ENCODE data around the gene SPPL2A.

SPPL2A gene

DNA sequence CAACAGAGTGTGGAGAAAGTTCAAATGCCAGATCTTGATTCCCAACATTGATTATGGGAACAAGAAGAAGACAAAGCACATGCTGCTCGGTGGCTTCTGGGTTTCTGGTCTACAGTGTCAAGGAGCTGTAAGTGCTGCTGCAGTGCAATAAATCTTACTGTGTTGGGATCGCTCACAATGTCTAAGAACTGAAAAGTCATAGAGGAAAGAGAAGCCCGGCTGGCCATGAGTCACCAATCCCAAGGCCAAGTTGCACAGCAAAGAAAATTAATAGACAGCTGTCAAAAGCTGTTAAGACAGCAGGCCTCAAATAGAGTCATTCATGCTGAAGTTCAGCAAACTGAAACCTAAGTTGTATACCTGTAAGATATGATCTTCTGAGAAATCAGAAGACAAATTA, 33.2 kb upstream of the SPPL2A start:
- no peak overlapping the region for H3K4me2 ChIP-seq (ENCODE audit: insufficient read depth, low read length)
- no peaks in the 10 kb centered on the region for H3K79me2 ChIP-seq (ENCODE audit: insufficient read depth, low read length)
- H3K9ac ChIP-seq (ENCODE audit: low read depth, low read length): no peak overlapping the region
- H3K27ac ChIP-seq (ENCODE audit: low read length): no peak overlapping the region
- no peaks in the 10 kb centered on the region for H3K36me3 ChIP-seq (ENCODE audit: insufficient read depth, low read length)
- no peaks in the 10 kb centered on the region for H4K20me1 ChIP-seq (ENCODE audit: insufficient read depth, low read length)
- H3K4me1 ChIP-seq (ENCODE audit: insufficient read depth, low read length): no peaks in the 10 kb centered on the region
- ATAC-seq (ENCODE audit: insufficient read depth, low read depth) (no peak), DNase-seq (no peak)
- H3K27me3 ChIP-seq (ENCODE audit: insufficient read depth, low read length, poor library complexity): no peaks in the 10 kb centered on the region
- no peak overlapping the region for H2AFZ ChIP-seq (ENCODE audit: low read depth, low read length)
- no peak overlapping the region for H3K4me3 ChIP-seq (ENCODE audit: low read depth in 1 of 2, low read length in 2 of 2)
- H3K9me3 ChIP-seq (ENCODE audit: insufficient read depth, low read length, severe bottlenecking): no peaks in the 10 kb centered on the region
- TF ChIP-seq, protein P1, sequence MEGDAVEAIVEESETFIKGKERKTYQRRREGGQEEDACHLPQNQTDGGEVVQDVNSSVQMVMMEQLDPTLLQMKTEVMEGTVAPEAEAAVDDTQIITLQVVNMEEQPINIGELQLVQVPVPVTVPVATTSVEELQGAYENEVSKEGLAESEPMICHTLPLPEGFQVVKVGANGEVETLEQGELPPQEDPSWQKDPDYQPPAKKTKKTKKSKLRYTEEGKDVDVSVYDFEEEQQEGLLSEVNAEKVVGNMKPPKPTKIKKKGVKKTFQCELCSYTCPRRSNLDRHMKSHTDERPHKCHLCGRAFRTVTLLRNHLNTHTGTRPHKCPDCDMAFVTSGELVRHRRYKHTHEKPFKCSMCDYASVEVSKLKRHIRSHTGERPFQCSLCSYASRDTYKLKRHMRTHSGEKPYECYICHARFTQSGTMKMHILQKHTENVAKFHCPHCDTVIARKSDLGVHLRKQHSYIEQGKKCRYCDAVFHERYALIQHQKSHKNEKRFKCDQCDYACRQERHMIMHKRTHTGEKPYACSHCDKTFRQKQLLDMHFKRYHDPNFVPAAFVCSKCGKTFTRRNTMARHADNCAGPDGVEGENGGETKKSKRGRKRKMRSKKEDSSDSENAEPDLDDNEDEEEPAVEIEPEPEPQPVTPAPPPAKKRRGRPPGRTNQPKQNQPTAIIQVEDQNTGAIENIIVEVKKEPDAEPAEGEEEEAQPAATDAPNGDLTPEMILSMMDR (IDR thresholded peaks at IDR 0.05; ENCODE audit: borderline replicate concordance, extremely low read depth, low read length, poor library complexity, severe bottlenecking): no peak
- TF ChIP-seq EZH2 (IDR thresholded peaks at IDR 0.05; ENCODE audit: borderline replicate concordance, low read depth, low read length, severe bottlenecking): no peak

DNA sequence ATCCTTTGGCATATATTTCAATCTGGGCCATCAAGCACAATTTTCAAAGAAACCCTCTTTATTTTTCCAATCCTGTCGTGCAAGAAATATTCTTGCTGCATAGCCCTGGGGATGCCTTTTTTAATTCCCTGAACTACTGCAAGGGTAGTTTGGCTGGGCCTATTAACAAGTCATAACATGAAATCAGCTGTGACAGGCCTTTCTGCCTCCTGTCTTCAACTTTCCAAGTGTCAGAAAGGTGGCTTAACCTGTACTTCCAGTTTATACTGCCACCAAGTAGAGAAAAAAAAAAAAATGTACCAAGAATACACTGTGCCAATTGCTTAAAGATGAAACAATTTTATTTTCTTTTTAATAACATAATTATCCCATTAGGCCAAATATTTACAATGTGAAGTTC, 32.4 kb upstream of the SPPL2A start:
- no peak for ATAC-seq (ENCODE audit: insufficient read depth, low read depth)
- H2AFZ ChIP-seq (ENCODE audit: low read depth, low read length): no peak overlapping the region
- H3K27me3 ChIP-seq (ENCODE audit: insufficient read depth, low read length, poor library complexity): no peaks in the 10 kb centered on the region

DNA sequence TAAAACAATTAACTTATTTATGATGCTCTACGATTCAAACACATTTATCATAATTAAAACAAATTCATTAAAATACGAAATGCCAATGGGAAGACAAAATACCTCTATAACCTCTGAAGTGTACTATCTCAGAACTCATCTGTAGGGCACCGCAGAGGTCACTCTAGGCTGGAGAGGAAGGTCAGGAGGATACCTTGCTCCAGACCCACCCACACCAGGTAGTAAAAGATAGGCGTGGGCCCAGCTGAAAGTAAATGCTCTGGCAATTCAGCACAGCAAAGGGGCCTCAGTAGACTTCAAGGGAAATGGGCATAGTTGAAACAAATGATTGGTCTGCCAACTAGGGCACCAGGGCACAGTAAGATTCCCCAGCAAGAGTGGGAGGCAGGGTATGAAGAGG, 26.0 kb upstream of the SPPL2A start:
- no peak for TF ChIP-seq EZH2 (IDR thresholded peaks at IDR 0.05; ENCODE audit: borderline replicate concordance, low read depth, low read length, severe bottlenecking)
- no peak overlapping the region for H3K4me2 ChIP-seq (ENCODE audit: insufficient read depth, low read length)
- no peak overlapping the region for H2AFZ ChIP-seq (ENCODE audit: low read depth, low read length)
- H3K27ac ChIP-seq (ENCODE audit: low read length): no peak overlapping the region
- no peaks in the 10 kb centered on the region for H3K4me1 ChIP-seq (ENCODE audit: insufficient read depth, low read length)
- no peak for DNase-seq
- no peaks in the 10 kb centered on the region for H3K36me3 ChIP-seq (ENCODE audit: insufficient read depth, low read length)
- no peaks in the 10 kb centered on the region for H4K20me1 ChIP-seq (ENCODE audit: insufficient read depth, low read length)
- H3K79me2 ChIP-seq (ENCODE audit: insufficient read depth, low read length): no peaks in the 10 kb centered on the region
- no peak overlapping the region for H3K4me3 ChIP-seq (ENCODE audit: low read depth in 1 of 2, low read length in 2 of 2)
- H3K9ac ChIP-seq (ENCODE audit: low read depth, low read length): no peak overlapping the region
- no peaks in the 10 kb centered on the region for H3K9me3 ChIP-seq (ENCODE audit: insufficient read depth, low read length, severe bottlenecking)
- no peaks in the 10 kb centered on the region for H3K27me3 ChIP-seq (ENCODE audit: insufficient read depth, low read length, poor library complexity)
- no peak for ATAC-seq (ENCODE audit: insufficient read depth, low read depth)

More for the DNA sequence above, 32.4 kb upstream of the SPPL2A start:
- Histone ChIP-seq H3K4me1 (ENCODE audit: insufficient read depth, low read length) (no peaks in the 10 kb centered on the region), H3K79me2 (ENCODE audit: insufficient read depth, low read length) (no peaks in the 10 kb centered on the region), H3K4me3 (ENCODE audit: low read depth in 1 of 2, low read length in 2 of 2) (no peak overlapping the region), H3K9ac (ENCODE audit: low read depth, low read length) (no peak overlapping the region), H3K27ac (ENCODE audit: low read length) (no peak overlapping the region), H3K36me3 (ENCODE audit: insufficient read depth, low read length) (no peaks in the 10 kb centered on the region), H3K4me2 (ENCODE audit: insufficient read depth, low read length) (no peak overlapping the region), H3K9me3 (ENCODE audit: insufficient read depth, low read length, severe bottlenecking) (no peaks in the 10 kb centered on the region), H4K20me1 (ENCODE audit: insufficient read depth, low read length) (no peaks in the 10 kb centered on the region)
- TF ChIP-seq, protein P1 (IDR thresholded peaks at IDR 0.05; ENCODE audit: borderline replicate concordance, extremely low read depth, low read length, poor library complexity, severe bottlenecking): no peak
- no peak for TF ChIP-seq EZH2 (IDR thresholded peaks at IDR 0.05; ENCODE audit: borderline replicate concordance, low read depth, low read length, severe bottlenecking)
- DNase-seq: no peak

GRCh38 chr15:50790778-50791453, 25.4 kb upstream of the SPPL2A start:
- DNase-seq (no peak), ATAC-seq (ENCODE audit: insufficient read depth, low read depth) (no peak)
- Histone ChIP-seq H3K27ac (ENCODE audit: low read length) (no peak overlapping the region), H3K27me3 (ENCODE audit: insufficient read depth, low read length, poor library complexity) (no peaks in the 10 kb centered on the region), H3K4me2 (ENCODE audit: insufficient read depth, low read length) (no peak overlapping the region), H3K36me3 (ENCODE audit: insufficient read depth, low read length) (no peaks in the 10 kb centered on the region), H3K4me3 (ENCODE audit: low read depth in 1 of 2, low read length in 2 of 2) (no peak overlapping the region), H3K4me1 (ENCODE audit: insufficient read depth, low read length) (no peaks in the 10 kb centered on the region), H3K9me3 (ENCODE audit: insufficient read depth, low read length, severe bottlenecking) (no peaks in the 10 kb centered on the region), H4K20me1 (ENCODE audit: insufficient read depth, low read length) (no peaks in the 10 kb centered on the region), H3K79me2 (ENCODE audit: insufficient read depth, low read length) (no peaks in the 10 kb centered on the region), H2AFZ (ENCODE audit: low read depth, low read length) (no peak overlapping the region), H3K9ac (ENCODE audit: low read depth, low read length) (no peak overlapping the region)
- TF ChIP-seq EZH2 (IDR thresholded peaks at IDR 0.05; ENCODE audit: borderline replicate concordance, low read depth, low read length, severe bottlenecking): no peak
- TF ChIP-seq, protein P1 (IDR thresholded peaks at IDR 0.05; ENCODE audit: borderline replicate concordance, extremely low read depth, low read length, poor library complexity, severe bottlenecking): no peak

All from DND-41 (cell line).